ENCODE results near the gene AMBRA1. TPM values are rescaled to one million over a fixed set of nuclear protein-coding genes. Genes with fewer than 3 reads are reported as not detected.

The AMBRA1 gene
- total RNA-seq, 1 donor from 2014 or later: 45.8 TPM

DNA sequence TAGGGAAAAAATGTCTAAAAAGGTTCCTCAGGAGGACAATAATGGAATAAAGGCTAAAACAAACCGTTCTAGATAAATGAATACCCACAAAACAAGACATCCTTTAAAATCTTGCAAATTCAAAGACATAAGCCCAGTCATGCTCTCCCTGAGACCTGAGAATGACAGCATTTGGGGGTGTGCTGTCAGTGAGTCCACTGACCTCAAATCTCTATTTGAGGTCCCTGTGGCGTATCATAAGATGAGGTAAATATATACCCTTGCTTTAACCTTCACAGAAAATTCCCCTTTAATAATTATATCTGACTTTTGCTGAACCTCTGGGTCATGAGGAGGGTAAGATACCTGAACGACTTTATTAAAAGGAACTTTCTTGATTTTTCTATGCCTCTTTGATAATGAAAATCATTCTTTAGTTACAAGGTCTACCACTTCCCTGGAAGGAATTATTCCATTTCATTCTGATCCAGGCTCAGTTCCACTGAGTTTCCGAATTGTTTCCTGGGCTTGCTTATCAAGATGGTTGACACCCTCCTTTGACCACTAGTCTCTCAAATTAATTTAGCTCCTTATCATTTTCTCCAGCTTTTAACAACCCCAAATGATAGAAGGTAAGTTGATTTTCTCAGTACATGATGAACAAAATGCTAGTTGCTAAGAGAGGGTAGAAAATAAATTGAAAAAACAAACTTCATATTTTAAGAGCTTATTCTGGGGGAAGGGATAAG lies 148.5 kb downstream of the AMBRA1 start:
- TF ChIP-seq, protein P1, sequence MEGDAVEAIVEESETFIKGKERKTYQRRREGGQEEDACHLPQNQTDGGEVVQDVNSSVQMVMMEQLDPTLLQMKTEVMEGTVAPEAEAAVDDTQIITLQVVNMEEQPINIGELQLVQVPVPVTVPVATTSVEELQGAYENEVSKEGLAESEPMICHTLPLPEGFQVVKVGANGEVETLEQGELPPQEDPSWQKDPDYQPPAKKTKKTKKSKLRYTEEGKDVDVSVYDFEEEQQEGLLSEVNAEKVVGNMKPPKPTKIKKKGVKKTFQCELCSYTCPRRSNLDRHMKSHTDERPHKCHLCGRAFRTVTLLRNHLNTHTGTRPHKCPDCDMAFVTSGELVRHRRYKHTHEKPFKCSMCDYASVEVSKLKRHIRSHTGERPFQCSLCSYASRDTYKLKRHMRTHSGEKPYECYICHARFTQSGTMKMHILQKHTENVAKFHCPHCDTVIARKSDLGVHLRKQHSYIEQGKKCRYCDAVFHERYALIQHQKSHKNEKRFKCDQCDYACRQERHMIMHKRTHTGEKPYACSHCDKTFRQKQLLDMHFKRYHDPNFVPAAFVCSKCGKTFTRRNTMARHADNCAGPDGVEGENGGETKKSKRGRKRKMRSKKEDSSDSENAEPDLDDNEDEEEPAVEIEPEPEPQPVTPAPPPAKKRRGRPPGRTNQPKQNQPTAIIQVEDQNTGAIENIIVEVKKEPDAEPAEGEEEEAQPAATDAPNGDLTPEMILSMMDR (conservative IDR thresholded peaks at IDR 0.05): no peak
- DNase-seq (ENCODE audit: low read depth, low spot score): no peak

DNA sequence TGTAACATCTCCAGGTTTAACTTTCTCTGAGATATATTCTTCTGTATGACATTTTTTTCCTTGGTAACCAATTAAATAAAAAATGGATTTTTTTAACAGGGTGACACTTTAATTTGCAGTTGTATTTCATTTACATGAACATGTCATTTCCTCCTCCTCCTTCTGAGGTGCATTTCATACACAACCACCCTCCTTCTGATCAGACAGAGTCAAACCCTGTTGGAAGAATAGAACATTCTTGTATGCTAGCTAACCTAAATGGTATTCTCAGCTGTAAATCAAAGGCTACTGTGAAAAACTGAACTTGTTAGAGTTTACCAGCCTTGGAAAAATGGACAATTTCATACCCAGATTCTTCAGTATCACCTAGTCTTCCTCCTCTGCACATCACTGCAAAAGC lies 149.5 kb downstream of the AMBRA1 start:
- Mint-ChIP-seq H3K4me1 (no peaks in the 10 kb centered on the region), H3K9me3 (no peaks in the 10 kb centered on the region), H3K36me3 (ENCODE audit: low read depth) (peaks cover 2% of the 10 kb centered on the region), H3K27me3 (ENCODE audit: low read depth) (no peaks in the 10 kb centered on the region), H3K4me3 (no peak overlapping the region), H3K27ac (ENCODE audit: unreplicated experiment) (no peak overlapping the region)
- TF ChIP-seq, protein P1 (conservative IDR thresholded peaks at IDR 0.05): no peak
- DNase-seq (ENCODE audit: low read depth, low spot score): no peak

More for the DNA sequence above, 148.5 kb downstream of the AMBRA1 start:
- Mint-ChIP-seq H3K27ac (ENCODE audit: unreplicated experiment) (no peak overlapping the region), H3K36me3 (ENCODE audit: low read depth) (no peaks in the 10 kb centered on the region), H3K9me3 (no peaks in the 10 kb centered on the region), H3K4me3 (no peak overlapping the region), H3K27me3 (ENCODE audit: low read depth) (no peaks in the 10 kb centered on the region), H3K4me1 (no peaks in the 10 kb centered on the region)

DNA sequence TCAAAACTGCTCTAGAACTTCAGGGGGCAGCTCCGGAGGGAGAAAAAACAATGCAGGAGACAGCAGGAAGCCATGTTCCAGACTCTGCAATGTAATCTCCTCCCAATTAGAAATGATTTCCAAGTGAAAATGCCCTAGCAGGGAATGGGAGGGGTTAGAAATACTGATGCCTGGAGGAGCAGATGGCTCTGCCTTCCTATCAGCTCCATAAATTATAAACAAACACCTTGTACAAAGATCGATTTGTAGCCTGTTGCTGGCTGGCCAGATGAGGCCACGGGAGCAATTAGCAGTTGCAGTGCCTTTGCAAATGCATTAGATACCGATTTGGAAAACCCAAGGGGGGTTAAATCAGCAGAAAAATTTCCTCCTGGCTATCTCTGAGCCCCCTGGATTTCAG lies 155.6 kb downstream of the AMBRA1 start:
- Mint-ChIP-seq H3K36me3 (ENCODE audit: low read depth) (peaks cover 5% of the 10 kb centered on the region), H3K4me1 (peaks cover 5% of the 10 kb centered on the region), H3K27me3 (ENCODE audit: low read depth) (no peaks in the 10 kb centered on the region), H3K27ac (ENCODE audit: unreplicated experiment) (no peak overlapping the region), H3K4me3 (no peak overlapping the region), H3K9me3 (no peaks in the 10 kb centered on the region)
- no peak for DNase-seq (ENCODE audit: low read depth, low spot score)
- TF ChIP-seq, protein P1 (conservative IDR thresholded peaks at IDR 0.05): no peak

DNA sequence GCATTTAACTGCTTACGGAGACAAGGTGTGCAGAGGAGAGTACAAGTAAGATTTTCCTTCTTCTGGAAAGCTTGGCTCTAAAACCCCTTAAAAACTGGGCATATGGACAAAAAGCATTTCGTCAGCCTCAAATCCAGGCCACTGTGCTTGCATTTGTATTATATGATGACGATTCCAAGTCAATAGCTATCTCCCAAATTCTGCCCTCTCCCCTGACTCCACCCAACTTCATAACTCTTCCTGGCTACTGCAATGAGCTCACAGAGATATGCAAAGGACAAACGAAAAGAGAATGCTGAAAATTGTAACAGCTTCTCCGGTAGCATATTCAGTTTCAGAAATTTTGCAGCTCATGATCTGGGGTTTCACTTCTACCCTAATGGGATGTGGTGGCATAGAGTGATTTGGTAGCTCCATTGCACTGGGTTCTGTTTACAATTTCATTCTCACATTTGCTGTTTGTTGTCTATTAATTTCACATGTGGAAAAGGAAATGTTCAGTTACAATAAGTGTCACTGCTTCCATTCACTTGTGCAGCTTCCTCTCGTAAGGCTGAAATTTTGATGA lies 156.6 kb downstream of the AMBRA1 start:
- Mint-ChIP-seq H3K4me1 (peaks cover 5% of the 10 kb centered on the region), H3K36me3 (ENCODE audit: low read depth) (peaks cover 10% of the 10 kb centered on the region), H3K27ac (ENCODE audit: unreplicated experiment) (no peak overlapping the region), H3K9me3 (no peaks in the 10 kb centered on the region), H3K27me3 (ENCODE audit: low read depth) (no peaks in the 10 kb centered on the region), H3K4me3 (no peak overlapping the region)
- DNase-seq (ENCODE audit: low read depth, low spot score): no peak
- TF ChIP-seq, protein P1 (conservative IDR thresholded peaks at IDR 0.05): no peak

DNA sequence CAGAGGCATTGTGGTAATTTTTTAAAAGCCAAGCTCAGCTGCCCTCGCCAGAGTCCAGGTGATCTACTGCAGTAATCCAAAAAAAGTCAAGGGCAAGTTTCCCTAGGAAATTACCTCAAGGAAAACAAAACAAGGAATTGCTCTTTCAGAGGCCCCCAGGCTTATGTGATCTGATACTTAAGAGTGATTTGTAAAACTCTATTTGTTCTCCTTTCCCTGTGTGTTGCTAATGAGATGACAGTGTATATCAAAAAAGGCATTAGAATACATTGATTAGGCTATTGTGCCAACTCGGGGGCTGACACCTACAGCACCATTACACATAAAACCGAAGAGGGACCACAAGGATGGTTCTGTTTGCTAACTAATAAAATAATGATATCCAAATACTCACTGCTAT lies 157.7 kb downstream of the AMBRA1 start:
- H3K27ac Mint-ChIP-seq (ENCODE audit: unreplicated experiment): no peak overlapping the region
- no peak for DNase-seq (ENCODE audit: low read depth, low spot score)

More for the DNA sequence above, 157.7 kb downstream of the AMBRA1 start:
- Mint-ChIP-seq H3K9me3 (no peaks in the 10 kb centered on the region), H3K36me3 (ENCODE audit: low read depth) (peaks cover 12% of the 10 kb centered on the region), H3K4me3 (no peak overlapping the region), H3K27me3 (ENCODE audit: low read depth) (no peaks in the 10 kb centered on the region), H3K4me1 (peaks cover 5% of the 10 kb centered on the region)
- TF ChIP-seq, protein P1 (conservative IDR thresholded peaks at IDR 0.05): no peak

All from neural crest cell (in vitro differentiated cells).